Measurements from ENCODE around the gene OSGIN1.

GRCh38 chr16:83937922-83938885 is 14.8 kb upstream of the OSGIN1 start:
- TF ChIP-seq CTCF (IDR thresholded peaks at IDR 0.05; ENCODE audit: low read depth, low read length) (no peak), POLR2A (IDR thresholded peaks at IDR 0.05; ENCODE audit: extremely low read depth, insufficient read length) (no peak), MYC (IDR thresholded peaks at IDR 0.05; ENCODE audit: low read depth, low read length) (no peak), MAX (IDR thresholded peaks at IDR 0.05; ENCODE audit: low read depth, low read length) (no peak)
